Stimulated activated CD4-positive, alpha-beta T cell treated with anti-CD3 and anti-CD28 coated beads, Interleukin-2, amount 100 ng/mL, for 4 hours (primary cell): ENCODE measurements around the gene TBPL1.

Experiments used
- DNase-seq: peaks from one replicate; pipeline ENCODE4 v3.0.0-alpha.2; 2020; ENCODE audit warnings: low read depth

Gene TBPL1

GRCh38 chr6:134007077-134007476 is 54.1 kb downstream of the TBPL1 start:
- no peak for DNase-seq

- DNase-seq, result no peak
Measured at GRCh38 chr6:134009876-134010275, 56.9 kb downstream of the TBPL1 start.

DNA sequence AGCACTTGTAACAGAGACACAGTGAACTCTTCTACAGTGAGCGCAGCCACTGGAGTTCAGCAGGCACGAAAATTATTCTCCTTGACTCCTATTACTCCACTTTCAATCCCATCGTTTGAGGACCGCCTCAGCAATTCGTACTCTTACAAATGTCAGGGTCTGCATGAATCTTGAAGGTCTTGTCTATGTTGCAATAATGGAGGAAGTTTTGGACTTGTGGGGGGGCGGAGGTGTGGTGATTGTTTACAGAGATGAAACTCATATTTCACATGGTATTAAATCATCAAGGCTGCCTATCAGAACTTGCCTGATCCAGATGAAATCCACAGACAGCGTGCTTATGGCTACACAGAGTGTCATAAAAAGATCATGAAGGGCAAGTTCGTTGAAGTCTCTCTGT is 57.4 kb downstream of the TBPL1 start:
- DNase-seq, result no peak

DNA sequence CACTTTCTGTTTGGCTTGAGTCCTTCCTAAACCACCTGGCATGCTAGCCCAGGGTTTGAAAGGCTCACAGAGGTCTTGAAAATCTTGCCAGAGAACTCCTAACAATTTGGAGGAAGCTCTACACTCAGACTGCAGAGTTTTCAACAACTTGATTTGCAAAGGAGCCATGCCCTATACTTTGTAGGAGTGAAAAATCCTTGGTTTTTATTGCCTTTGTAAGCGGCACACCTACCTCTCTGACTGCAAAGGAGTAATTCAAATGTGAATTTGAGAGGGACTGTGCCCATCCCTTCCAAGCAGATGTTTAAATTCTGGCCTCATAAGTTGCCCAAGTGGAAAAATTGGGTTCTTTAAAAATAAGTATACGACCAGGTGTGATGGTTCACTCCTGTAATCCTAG is 58.0 kb downstream of the TBPL1 start:
- DNase-seq, result no peak

GRCh38 chr6:134014588-134015137 is 61.6 kb downstream of the TBPL1 start:
- DNase-seq, result no peak

DNA sequence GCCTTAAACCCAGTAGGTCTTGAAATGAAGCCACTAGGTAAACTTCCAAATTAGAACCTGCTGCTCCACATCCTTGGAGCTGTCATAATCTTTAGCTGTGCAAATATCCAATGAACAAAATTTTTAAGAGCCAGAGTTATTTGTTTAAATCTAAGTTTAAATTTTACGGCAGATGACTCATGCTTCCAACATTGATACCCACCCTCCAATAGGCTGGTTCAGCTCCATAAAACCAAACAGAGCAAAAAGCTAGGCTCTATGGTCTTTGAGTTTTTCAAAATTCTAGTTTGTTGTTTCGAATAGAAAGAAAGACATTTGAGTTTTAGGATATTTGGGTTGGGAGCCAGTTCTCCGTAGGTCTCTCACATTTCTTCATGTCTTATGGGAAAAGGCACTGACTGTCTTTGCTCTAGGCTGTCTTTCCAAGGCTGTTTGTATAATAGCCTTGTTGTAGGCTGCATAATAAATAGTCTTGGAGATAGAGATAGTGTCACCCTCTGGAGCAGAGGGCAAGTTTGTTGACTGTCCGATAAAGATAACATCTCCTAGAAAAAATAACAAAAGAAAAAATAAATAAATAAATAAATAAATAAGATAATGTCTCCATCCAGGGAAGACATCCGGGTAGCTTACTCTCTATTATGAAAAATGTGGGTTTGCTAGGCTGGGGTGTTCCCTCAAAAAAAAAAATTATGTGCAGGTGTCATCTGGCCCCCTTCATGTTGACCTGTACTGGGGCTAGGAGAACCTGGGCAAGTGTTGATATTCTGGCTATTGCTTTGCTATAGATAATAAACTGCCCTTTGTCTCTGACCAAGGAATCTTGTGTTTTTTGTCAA is 62.9 kb downstream of the TBPL1 start:
- DNase-seq, result no peak

GRCh38 chr6:134016558-134016814 is 63.5 kb downstream of the TBPL1 start:
- no peak for DNase-seq

GRCh38 chr6:134020071-134020470 is 67.0 kb downstream of the TBPL1 start:
- no peak for DNase-seq

DNA sequence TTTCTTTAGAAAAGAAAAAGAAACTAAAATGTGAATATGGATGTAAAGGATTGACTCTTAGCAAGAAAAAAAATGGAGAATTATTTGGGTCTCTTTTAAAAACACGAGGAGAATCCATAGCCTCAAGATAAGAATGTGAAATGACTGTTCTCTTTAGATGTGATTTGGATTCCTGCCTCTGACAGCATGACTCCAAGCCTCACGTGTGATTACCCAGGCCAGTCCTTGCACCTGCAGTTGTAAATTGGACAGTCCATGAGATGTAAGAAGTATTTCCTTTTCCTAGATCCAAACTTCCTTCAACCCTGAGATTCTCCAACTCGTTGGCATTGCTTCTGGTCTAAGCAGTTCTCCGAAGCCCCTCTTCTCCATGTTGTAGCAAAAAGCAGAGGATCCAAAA is 67.5 kb downstream of the TBPL1 start:
- no peak for DNase-seq

GRCh38 chr6:134020968-134021367 is 67.9 kb downstream of the TBPL1 start:
- DNase-seq, result no peak

- no peak for DNase-seq
Measured at GRCh38 chr6:134021396-134022122, 68.5 kb downstream of the TBPL1 start.

- DNase-seq, result no peak
Measured at GRCh38 chr6:134022650-134023049, 69.6 kb downstream of the TBPL1 start.

- DNase-seq, result no peak
Measured at GRCh38 chr6:134026597-134026996, 73.6 kb downstream of the TBPL1 start.

DNA sequence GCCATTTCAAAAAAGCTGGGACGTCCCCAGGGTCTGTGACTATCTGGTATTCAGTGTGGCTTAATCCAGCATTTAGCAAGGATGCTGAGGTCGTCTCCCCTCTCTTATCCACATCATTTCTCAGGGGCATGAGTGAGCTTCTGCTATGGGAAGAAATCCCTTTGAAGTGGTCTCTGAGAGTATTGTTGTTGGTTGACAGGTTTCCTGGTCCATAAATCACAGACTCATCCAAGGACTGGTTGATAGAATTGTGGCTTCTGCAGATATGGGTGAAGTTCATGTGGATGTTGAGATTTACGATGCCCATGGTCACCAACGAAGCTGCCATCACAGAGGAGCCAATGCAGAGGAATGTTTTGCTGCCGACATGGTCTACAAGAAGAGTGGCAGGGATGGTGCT is 75.4 kb downstream of the TBPL1 start:
- DNase-seq, result no peak

GRCh38 chr6:134029495-134030455 is 76.8 kb downstream of the TBPL1 start:
- no peak for DNase-seq

- no peak for DNase-seq
Measured at GRCh38 chr6:134031696-134032255, 78.8 kb downstream of the TBPL1 start.

DNA sequence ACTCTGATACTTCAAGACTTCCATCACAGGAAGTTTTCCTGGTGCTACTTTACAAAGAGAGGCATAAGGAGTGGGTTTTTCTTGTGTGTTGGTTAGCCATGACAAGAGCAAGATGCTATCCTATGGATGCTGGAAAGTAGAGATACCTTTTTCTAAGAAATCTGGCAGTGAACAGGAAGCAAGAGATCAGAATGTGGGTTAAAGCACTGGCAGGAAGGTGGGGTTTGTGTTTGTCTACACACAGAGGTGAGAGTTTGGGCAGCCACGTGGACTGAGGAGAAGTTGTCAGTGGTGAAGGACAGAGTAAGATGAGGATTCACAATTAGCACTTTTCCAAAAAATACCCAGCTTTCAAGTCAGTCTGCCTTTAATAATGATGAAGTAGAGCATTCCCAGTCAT is 81.5 kb downstream of the TBPL1 start:
- no peak for DNase-seq

DNA sequence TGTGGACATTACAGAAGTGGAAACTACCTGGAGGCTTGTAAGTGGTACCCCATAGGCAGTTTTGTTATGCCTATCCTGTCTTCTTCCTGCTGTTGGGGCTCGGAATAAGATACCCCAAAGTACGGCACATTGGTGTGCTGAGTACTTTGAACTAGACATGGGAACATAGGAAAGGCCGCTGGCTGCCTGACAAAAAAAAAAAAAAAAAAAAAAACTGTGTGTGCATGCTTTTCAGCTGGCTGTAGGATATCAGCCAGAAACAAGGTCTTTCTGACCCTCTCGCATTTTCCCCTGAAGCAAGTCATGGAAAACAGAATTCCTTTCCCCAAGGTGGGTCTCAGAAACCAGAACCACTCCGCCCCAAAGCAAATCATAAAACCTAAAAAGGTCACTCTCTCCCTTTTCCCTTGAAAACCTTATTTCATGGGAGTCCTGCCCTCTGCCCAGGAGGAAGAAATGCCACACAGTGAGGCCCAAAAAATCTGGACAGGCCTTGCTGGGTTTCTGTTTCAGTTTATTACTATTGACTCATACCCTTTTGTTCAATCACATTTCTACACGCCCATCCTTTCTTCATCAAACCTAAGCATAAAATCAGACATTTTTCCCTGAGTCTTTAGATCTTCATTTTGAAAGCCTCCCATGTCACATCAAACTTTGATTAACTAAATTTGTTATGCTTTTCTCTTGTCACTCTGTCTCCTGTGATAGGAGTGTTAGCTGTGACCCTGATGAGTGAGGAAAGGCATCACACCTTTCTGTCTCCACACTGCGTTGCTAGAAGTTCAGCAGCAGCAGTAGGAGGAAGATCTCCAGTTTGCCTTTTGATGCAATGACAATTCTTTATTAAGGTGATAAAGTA is 82.2 kb downstream of the TBPL1 start:
- no peak for DNase-seq

GRCh38 chr6:134035823-134036296 is 82.8 kb downstream of the TBPL1 start:
- no peak for DNase-seq

DNA sequence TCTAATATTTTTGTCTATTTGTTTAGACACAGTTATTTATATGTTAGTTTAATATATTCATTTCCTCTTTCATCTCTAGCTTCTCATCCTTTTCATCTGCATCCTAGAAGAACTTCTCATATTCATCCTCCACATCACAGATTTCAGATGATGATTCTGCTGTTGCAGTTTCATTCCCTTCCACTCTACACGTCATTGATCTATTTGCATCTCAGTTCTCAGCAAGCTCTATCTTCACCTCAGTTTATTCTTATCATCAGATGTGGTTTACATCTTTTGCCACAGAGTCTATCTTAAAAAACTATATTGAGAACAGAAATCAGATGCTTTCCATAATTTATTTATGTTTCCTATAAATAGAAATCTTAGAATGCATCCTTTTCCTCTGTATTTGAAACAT is 86.1 kb downstream of the TBPL1 start:
- DNase-seq, result no peak
